Occipital lobe (tissue), 2 donors: ENCODE results near the gene SFXN3. TPM values are rescaled to one million over a fixed set of nuclear protein-coding genes. Genes with fewer than 3 reads are reported as not detected.

Source experiments
- DNase-seq: peaks from one replicate; lab custom pipeline; 2025; lab: John Stamatoyannopoulos, UW
- total RNA-seq: library from RNA; depleted of rRNA; stranded (reverse); fragments of >200 nt; gene quantifications from one replicate; pipeline ENCODE4 v1.2.3, GENCODE V29; 2014

SFXN3 gene
- total RNA-seq, 1 donor from 2014 or later = 44.0 TPM

DNA sequence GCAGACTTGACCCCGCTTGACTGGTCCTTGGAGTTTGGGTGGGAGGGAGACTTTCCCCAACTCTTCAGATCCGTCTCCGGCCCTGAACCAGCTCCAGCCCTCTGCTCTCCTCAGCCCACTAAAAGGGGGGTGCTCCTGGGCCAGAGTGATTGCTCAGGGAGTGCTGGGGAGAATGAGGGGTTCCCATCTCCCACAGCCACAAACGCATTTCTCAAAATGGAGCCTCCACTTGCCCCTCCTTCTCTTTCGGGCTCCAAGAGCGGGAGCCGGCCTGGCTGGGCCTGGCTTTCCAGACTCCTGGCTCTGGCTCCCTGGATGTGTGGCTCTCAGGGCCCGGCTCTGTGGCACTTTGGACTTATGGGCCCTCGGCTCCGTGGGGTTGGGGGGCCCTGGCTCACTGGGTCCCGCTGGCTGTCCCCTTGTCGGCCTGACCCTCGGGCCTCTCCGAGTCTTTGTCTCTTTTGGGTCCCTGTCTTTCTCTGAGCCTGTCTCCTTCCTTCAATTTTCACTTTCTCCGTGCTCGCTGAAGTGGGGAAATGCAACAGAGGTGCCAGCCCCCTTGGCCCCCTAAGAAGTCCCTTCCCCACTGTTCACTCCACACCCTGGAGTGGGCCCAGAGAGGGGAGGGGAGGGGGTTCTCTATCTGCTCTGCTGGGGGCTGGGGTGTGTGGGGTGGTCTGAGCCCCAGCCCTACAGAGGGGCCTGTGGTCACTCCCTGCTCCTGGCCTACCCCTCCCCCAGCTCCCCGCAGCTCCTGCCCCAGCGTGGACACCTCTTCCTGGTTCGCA is 30.7 kb upstream of the SFXN3 start:
- no peak for DNase-seq

GRCh38 chr10:101000915-101001658 is 29.9 kb upstream of the SFXN3 start:
- DNase-seq = peak; percentile 60

GRCh38 chr10:101001659-101002035 is 29.4 kb upstream of the SFXN3 start:
- DNase-seq = no peak

GRCh38 chr10:101002456-101002855 is 28.6 kb upstream of the SFXN3 start:
- no peak for DNase-seq

GRCh38 chr10:101003639-101004206 is 27.3 kb upstream of the SFXN3 start:
- no peak for DNase-seq

GRCh38 chr10:101005361-101005760 is 25.7 kb upstream of the SFXN3 start:
- no peak for DNase-seq

- no peak for DNase-seq
Measured at GRCh38 chr10:101005869-101006567, 25.0 kb upstream of the SFXN3 start.

DNA sequence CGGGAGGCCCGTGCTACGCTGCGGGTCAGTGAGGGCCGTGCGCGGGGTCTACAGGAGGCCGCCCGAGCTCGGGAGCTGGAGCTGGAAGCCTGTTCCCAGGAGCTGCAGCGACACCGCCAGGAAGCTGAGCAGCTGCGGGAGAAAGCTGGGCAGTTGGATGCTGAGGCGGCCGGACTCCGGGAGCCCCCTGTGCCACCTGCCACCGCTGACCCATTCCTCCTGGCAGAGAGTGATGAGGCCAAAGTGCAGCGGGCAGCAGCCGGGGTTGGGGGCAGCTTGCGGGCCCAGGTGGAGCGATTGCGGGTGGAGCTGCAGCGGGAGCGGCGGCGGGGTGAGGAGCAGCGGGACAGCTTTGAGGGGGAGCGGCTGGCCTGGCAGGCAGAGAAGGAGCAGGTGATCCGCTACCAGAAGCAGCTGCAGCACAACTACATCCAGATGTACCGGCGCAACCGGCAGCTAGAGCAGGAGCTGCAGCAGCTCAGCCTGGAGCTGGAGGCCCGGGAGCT is 24.4 kb upstream of the SFXN3 start:
- DNase-seq = no peak

GRCh38 chr10:101007099-101007711 is 23.8 kb upstream of the SFXN3 start:
- DNase-seq = no peak

DNA sequence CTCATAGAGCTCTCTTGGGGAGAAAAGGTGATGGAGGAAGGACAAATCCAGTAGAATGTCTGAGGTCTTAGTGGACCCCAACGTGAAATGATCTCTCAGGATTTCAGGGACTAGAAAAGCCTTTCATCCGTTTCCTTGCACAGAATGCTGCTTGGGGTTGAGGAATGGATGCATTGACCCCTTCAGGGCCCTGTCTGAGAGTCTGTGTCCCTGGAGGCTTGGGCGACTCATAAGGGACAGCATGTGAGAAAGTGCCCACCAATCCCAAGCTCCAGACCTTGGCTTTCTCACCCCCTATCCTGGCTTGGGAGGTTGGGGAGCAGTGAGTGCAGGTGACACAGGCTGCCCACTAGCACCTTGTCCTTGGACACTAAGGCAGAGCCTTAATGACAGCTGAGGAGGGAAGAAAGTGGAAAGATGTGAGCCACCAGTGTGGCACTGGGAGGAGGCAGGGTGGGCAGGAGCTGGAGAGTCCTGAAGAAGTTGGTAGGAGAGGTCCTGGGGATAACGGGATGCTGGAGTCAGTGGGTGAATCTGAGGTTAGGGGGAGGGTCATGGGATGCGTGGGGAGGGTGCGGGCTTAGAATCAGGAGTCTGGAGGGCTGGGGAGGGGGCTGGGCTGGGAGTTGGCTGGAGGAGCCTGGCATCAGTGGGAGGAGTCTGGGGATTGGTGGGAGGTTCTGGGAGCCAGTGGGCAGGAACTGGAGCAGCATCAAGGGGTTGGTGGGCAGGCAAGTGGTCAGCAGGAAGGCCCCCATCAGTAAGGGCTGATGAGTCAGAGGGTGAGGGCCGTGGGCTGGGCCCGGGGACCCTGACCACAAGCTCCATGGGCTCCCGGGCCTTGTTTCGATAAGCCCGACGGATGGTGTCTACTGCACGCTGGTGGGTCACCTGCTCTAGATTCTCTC is 22.9 kb upstream of the SFXN3 start:
- no peak for DNase-seq

- peak; percentile 50 for DNase-seq
Measured at GRCh38 chr10:101008823-101009423, 22.1 kb upstream of the SFXN3 start.

DNA sequence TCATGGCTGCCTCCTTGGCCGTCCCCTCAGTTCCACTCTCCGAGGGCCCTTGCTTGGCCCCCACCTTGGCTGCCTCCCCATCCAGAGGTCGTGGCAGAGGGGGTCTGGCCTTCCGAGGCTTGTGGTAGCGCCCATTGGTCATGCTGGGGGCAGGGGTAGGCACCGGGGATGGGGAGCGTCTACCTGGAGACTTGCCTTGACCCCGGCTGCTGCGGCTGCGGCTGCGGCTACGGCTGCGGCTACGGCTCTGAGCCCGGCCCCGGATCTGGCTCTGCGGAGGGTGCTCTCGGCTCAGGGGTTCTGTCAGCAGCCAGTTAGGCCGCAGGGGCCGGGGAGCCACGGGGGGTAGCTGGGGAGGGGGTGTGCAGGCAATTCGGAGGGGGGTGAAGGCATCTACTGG is 20.7 kb upstream of the SFXN3 start:
- DNase-seq = no peak

DNA sequence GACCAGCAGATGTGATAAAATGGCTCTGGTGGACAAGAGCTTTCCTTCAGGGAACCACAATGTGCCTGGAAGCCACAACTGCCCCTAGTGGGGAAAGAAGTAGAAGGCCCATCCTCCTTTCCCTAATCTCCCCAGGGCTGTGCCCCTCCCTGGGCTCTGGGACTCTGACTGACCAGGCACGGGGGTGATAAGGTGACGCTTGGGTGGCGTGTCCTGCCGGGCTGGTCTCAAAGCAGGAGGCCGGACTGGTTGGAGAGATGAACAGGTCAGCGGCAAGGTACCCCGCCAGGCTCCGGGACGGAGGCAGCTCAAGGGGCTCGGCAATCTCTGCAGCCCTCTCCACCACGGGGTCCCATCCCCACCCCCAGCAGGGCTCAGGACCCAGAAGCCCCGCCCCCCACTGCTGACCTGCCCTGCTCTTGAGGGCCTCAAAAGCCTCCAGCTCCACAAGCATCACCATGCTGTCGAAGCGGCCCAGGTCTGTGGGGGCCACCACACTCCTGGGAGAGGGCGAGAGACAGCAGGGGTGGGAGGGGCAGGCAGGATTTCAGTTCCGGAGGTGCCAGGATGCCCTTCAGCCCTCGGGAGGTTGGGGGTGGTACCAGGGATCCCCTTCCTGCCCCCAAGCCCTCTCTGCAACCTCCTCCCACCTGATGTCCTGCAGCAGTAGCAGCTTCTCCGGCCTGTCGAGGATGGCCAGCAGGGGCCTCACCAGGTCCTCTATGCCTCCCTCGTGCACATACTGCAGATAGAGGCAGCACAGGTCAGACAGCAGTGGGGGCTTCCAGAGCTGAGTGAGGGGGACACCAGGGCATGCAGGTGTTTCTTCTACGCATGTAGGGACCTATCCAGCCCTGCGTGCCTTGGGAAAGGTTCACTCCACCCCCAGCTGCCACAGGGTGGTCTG is 19.3 kb upstream of the SFXN3 start:
- DNase-seq = no peak

GRCh38 chr10:101012525-101013364 is 18.3 kb upstream of the SFXN3 start:
- peak; percentile 85 for DNase-seq

DNA sequence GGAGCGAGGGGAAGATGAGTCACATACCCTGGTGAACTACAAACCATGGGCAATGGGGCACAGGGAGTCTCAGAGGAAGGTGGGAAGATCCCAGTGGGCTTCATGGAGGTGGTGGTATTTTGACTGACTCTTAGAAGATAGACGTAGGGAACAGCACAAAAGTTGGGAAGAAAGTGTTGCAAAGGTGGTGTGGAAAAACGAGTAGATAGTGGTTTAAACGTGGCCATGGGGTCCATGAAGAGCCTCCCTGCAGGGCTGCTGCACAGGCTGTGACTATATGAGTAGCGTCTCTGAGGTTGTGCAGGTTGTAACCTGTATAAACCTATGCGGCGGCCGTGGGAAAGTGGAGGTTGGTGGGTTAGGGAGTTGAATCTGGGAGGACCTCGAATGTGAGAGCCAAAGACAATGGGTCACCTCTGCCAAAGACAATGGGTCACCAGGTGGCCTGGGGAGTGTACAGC is 17.6 kb upstream of the SFXN3 start:
- no peak for DNase-seq

DNA sequence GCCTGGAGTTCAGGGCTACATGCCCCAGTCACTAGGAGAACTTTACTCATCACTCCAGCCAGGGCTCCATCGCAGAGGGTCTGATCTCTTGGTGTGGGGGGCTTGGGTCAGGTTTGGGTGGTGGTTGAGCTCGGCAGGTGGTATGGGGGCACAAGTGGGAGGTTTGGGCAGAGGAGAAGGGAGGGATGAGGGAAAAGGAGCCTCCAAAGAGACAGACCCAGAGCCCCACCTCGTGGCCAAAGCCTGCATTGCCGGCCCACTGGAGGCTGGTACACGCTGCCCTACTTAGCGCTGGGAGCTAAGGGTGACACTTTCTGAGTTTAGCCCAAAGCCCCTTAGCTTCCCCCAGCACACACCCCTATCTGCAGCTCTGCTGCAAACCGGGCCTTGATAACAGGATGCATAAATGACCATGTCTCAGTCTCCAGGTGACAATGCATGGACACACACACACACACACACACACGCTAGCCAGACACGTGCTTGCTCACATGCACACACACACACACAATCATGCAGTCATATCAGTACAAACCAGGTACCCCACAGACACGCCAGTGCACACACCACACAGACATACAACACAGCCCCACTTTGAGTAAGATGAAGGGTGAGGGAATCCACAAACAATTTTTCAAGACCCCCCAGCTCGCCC is 16.7 kb upstream of the SFXN3 start:
- DNase-seq = peak; percentile 64

GRCh38 chr10:101014966-101015581 is 16.0 kb upstream of the SFXN3 start:
- no peak for DNase-seq
